CD14-positive monocyte (primary cell): ENCODE measurements around the gene EPB41L4B. TPM values are rescaled to one million over a fixed set of nuclear protein-coding genes. Genes with fewer than 3 reads are reported as not detected.

Source experiments
- DNase-seq, 3 donors: peaks; one replicate each; pipeline ENCODE4 v3.0.0-alpha.2; 2011 to 2022
- H2AFZ ChIP-seq: 2 replicates; pipeline ENCODE4 v1.6.0; 2012; ENCODE audit warnings: mild to moderate bottlenecking, low read depth, low read length, inconsistent platforms; ENCODE audit not compliant: insufficient read depth, poor library complexity, severe bottlenecking
- H3K27ac ChIP-seq, 2 donors: 1 replicate in 1 of 2; 2 replicates in 1 of 2; pipeline ENCODE4 v1.5.1; 2012 to 2013; ENCODE audit warnings: low read length in 2 of 2, control low read depth in 1 of 2, inconsistent platforms in 1 of 2, low read depth in 1 of 2, mild to moderate bottlenecking in 1 of 2
- H3K27me3 ChIP-seq, 2 donors: one replicate each; pipeline versions ENCODE4 v1.6.0 to v1.6.1; 2011 to 2013; ENCODE audit warnings: low read length in 2 of 2; ENCODE audit not compliant: control insufficient read depth in 2 of 2, insufficient read depth in 2 of 2
- H3K36me3 ChIP-seq, 2 donors: replicated peaks in 1 of 2; 1 replicate in 1 of 2; 2 replicates in 1 of 2; pipeline versions ENCODE4 v1.5.1 to v1.6.1; 2012 to 2013; ENCODE audit warnings: low read length in 2 of 2, control low read depth in 1 of 2, inconsistent platforms in 1 of 2, mild to moderate bottlenecking in 1 of 2; ENCODE audit not compliant: insufficient read depth in 2 of 2, control insufficient read depth in 1 of 2
- H3K4me1 ChIP-seq, 2 donors: 1 replicate in 1 of 2; 2 replicates in 1 of 2; pipeline versions ENCODE4 v1.5.1 to v1.6.1; 2012 to 2013; ENCODE audit warnings: low read length in 2 of 2, control low read depth in 1 of 2, inconsistent platforms in 1 of 2, mild to moderate bottlenecking in 1 of 2, moderate library complexity in 1 of 2; ENCODE audit not compliant: insufficient read depth in 2 of 2, control insufficient read depth in 1 of 2
- H3K4me2 ChIP-seq: replicated peaks from 2 replicates; pipeline ENCODE3; 2012; ENCODE audit warnings: low read length, moderate library complexity, mild to moderate bottlenecking; ENCODE audit not compliant: poor library complexity, severe bottlenecking; ENCODE audit errors: extremely low read depth
- H3K4me3 ChIP-seq, 3 experiments: fragments of 200-600 bp in 1 of 3; sonication (generic) in 1 of 3; replicated peaks in 1 of 3; 1 replicate in 2 of 3; 2 replicates in 1 of 3; pipeline ENCODE4 v1.5.1; 2011 to 2013; ENCODE audit warnings: low read length in 3 of 3, mild to moderate bottlenecking in 3 of 3, control low read depth in 2 of 3, low read depth in 2 of 3, inconsistent platforms in 1 of 3, moderate library complexity in 1 of 3
- H3K79me2 ChIP-seq: 2 replicates; pipeline ENCODE4 v1.6.0; 2012; ENCODE audit warnings: mild to moderate bottlenecking, control low read depth, inconsistent platforms, low read length, moderate library complexity; ENCODE audit not compliant: insufficient read depth
- H3K9ac ChIP-seq: 2 replicates; pipeline ENCODE4 v1.6.0; 2017; ENCODE audit warnings: low read length, mild to moderate bottlenecking; ENCODE audit not compliant: insufficient read depth, poor library complexity, severe bottlenecking
- H3K9me3 ChIP-seq, 2 donors: replicated peaks in 1 of 2; 1 replicate in 1 of 2; 2 replicates in 1 of 2; pipeline versions ENCODE4 v1.5.1 to v1.6.1; 2012 to 2013; ENCODE audit warnings: low read length in 2 of 2, control low read depth in 1 of 2; ENCODE audit not compliant: control insufficient read depth in 1 of 2, insufficient read depth in 1 of 2
- H4K20me1 ChIP-seq: 2 replicates; pipeline ENCODE4 v1.6.0; 2012; ENCODE audit warnings: mild to moderate bottlenecking, low read length, control low read depth, moderate library complexity; ENCODE audit not compliant: insufficient read depth
- H3K27ac Mint-ChIP-seq, 7 donors: one replicate each; pipeline ENCODE4 v1.8.0; 2020; ENCODE audit warnings: mild to moderate bottlenecking in 7 of 7, mixed read lengths in 7 of 7, moderate library complexity in 6 of 7, inconsistent platforms in 2 of 7
- H3K27me3 Mint-ChIP-seq, 3 donors: one replicate each; pipeline ENCODE4 v1.8.0; 2021 to 2022; ENCODE audit warnings: low read depth in 3 of 3, mild to moderate bottlenecking in 3 of 3, mixed read lengths in 3 of 3, moderate library complexity in 3 of 3, inconsistent platforms in 1 of 3
- H3K36me3 Mint-ChIP-seq, 2 donors: one replicate each; pipeline ENCODE4 v1.8.0; 2020; ENCODE audit warnings: mixed read lengths in 2 of 2, inconsistent platforms in 1 of 2, mild to moderate bottlenecking in 1 of 2
- H3K4me1 Mint-ChIP-seq: one replicate; pipeline ENCODE4 v1.8.0; 2020; ENCODE audit warnings: mild to moderate bottlenecking, mixed read lengths
- H3K4me3 Mint-ChIP-seq, 2 donors: one replicate each; pipeline ENCODE4 v1.8.0; 2020; ENCODE audit warnings: mild to moderate bottlenecking in 2 of 2, mixed read lengths in 2 of 2, moderate library complexity in 1 of 2
- H3K9me3 Mint-ChIP-seq, 7 donors: one replicate each; pipeline ENCODE4 v1.8.0; 2020 to 2022; ENCODE audit warnings: mixed read lengths in 7 of 7, mild to moderate bottlenecking in 6 of 7, moderate library complexity in 6 of 7, inconsistent platforms in 2 of 7
- WGBS: methylation state at CpG from one replicate; pipeline ENCODE4 v1.1.5; 2013; ENCODE audit warnings: missing lambda C conversion rate; ENCODE audit not compliant: insufficient coverage; 5-methylcytosine and 5-hydroxymethylcytosine counted together
- intact Hi-C, 2 donors: fragments of 100-400 bp; cut with micrococcal nuclease; formaldehyde crosslinking; loops; one replicate each; pipeline versions ENCODE4 v1.15.0 to v1.15.1; 2023
- polyA plus RNA-seq, 3 donors: library from polyadenylated mRNA; depleted of rRNA in 1 of 3; unstranded in 2 of 3; stranded (reverse) in 1 of 3; fragments of 300-500 nt in 2 of 3; fragments of >200 nt in 1 of 3; fragmentation: Illumina TruSeq in 2 of 3; gene quantifications; 1 replicate in 2 of 3; 2 replicates in 1 of 3; pipeline ENCODE4 v1.2.3, GENCODE V29; 2012 to 2021
- TF ChIP-seq, protein P1 (sequence below): fragments of 200-600 bp; IDR thresholded peaks from one replicate; pipeline ENCODE4 v1.8.0; 2022; ENCODE audit warnings: antibody characterized with exemption, mild to moderate bottlenecking

The EPB41L4B gene
- polyA plus RNA-seq, 3 donors = not detected

GRCh38 chr9:109212768-109213167 is 108.1 kb downstream of the EPB41L4B start:
- WGBS = 77% methylated on average over 4 of the region's 4 CpGs
- H3K27me3 ChIP-seq = peaks cover 0 to 3% of the 10 kb centered on the region in 2 donors
- no peak for DNase-seq
- no peak overlapping the region for H2AFZ ChIP-seq
- TF ChIP-seq, protein P1, sequence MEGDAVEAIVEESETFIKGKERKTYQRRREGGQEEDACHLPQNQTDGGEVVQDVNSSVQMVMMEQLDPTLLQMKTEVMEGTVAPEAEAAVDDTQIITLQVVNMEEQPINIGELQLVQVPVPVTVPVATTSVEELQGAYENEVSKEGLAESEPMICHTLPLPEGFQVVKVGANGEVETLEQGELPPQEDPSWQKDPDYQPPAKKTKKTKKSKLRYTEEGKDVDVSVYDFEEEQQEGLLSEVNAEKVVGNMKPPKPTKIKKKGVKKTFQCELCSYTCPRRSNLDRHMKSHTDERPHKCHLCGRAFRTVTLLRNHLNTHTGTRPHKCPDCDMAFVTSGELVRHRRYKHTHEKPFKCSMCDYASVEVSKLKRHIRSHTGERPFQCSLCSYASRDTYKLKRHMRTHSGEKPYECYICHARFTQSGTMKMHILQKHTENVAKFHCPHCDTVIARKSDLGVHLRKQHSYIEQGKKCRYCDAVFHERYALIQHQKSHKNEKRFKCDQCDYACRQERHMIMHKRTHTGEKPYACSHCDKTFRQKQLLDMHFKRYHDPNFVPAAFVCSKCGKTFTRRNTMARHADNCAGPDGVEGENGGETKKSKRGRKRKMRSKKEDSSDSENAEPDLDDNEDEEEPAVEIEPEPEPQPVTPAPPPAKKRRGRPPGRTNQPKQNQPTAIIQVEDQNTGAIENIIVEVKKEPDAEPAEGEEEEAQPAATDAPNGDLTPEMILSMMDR = no peak
- no peaks in the 10 kb centered on the region for H3K36me3 ChIP-seq
- H3K9ac ChIP-seq = no peak overlapping the region
- peaks cover 0 to 1% (median 0%) of the 10 kb centered on the region in 7 donors for H3K9me3 Mint-ChIP-seq
- no peak overlapping the region for H3K27ac ChIP-seq
- H3K4me3 Mint-ChIP-seq = no peak overlapping the region
- no peaks in the 10 kb centered on the region for H3K79me2 ChIP-seq
- no peak overlapping the region for H3K27ac Mint-ChIP-seq
- no peaks in the 10 kb centered on the region for H4K20me1 ChIP-seq
- no peaks in the 10 kb centered on the region for H3K4me1 Mint-ChIP-seq
- H3K4me3 ChIP-seq = no peak overlapping the region
- H3K27me3 Mint-ChIP-seq = peaks cover 2 to 22% (median 18%) of the 10 kb centered on the region in 3 donors
- H3K36me3 Mint-ChIP-seq = no peaks in the 10 kb centered on the region
- intact Hi-C loops = no loop called here
- H3K4me2 ChIP-seq = no peak overlapping the region
- no peaks in the 10 kb centered on the region for H3K9me3 ChIP-seq
- H3K4me1 ChIP-seq = no peaks in the 10 kb centered on the region

DNA sequence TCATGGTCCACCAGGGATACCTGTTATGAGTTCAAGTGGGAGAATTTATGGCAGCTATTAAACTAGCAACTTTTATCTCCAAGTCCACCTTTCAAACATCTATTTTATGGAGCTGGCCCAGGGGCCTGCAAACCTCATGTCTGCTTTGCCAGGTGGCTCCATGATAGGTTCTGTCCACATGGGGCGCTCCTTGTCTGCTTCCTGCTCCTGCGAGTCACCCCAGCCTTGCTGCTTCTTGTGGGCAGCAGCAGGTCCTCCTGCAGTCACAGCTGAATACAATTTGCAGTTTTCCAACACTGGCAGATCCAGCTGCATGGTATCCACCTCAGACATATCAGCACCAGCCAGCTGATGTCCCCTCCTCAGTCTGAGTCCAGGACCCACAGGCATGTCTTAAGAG is 114.2 kb downstream of the EPB41L4B start:
- no peak overlapping the region for H3K27ac ChIP-seq
- H3K4me1 ChIP-seq = no peaks in the 10 kb centered on the region
- H3K79me2 ChIP-seq = no peaks in the 10 kb centered on the region
- no peak overlapping the region for H3K27ac Mint-ChIP-seq
- H3K4me1 Mint-ChIP-seq = no peaks in the 10 kb centered on the region
- no peak overlapping the region for H3K9ac ChIP-seq
- no peak overlapping the region for H3K4me2 ChIP-seq
- peaks cover 0 to 6% (median 0%) of the 10 kb centered on the region in 7 donors for H3K9me3 Mint-ChIP-seq
- TF ChIP-seq, protein P1 = no peak
- no peaks in the 10 kb centered on the region for H3K36me3 Mint-ChIP-seq
- peaks cover 5 to 19% (median 17%) of the 10 kb centered on the region in 3 donors for H3K27me3 Mint-ChIP-seq
- H3K4me3 Mint-ChIP-seq = no peak overlapping the region
- no peak overlapping the region for H3K4me3 ChIP-seq
- intact Hi-C loops = no loop called here
- WGBS = 54% methylated on average over 2 of the region's 2 CpGs
- DNase-seq = no peak
- H2AFZ ChIP-seq = no peak overlapping the region
- H3K27me3 ChIP-seq = peaks cover 0 to 5% of the 10 kb centered on the region in 2 donors
- H3K36me3 ChIP-seq = no peaks in the 10 kb centered on the region
- H3K9me3 ChIP-seq = no peaks in the 10 kb centered on the region
- H4K20me1 ChIP-seq = no peaks in the 10 kb centered on the region
